Measurements from ENCODE around the gene IQCH. TPM values are rescaled to one million over a fixed set of nuclear protein-coding genes. Genes with fewer than 3 reads are reported as not detected.

The IQCH gene
- total RNA-seq, 1 experiment from 2014 or later, result 1.9 TPM

DNA sequence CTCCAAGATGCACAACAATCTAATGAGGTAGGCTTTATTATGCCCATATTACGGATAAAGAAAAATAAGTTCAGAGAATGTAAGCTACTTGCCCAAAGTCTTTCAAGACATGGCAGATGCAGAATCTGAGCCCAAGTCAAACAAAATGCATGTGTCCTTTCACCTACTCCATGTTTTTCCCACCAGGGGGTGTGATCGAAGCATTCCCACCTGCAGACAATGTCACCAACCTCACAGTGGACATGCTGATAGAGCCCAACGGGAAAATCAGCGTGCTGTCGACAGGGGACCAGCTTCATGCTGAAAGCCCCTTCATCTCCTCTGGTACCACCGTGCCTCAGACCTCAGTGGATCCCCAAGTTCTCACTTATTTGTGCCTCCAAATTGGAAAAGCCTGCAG, 166.5 kb downstream of the IQCH start (continued):
- TF ChIP-seq ESRRA (CRISPR knock-in tag; IDR thresholded peaks at IDR 0.05; ENCODE audit: borderline replicate concordance), result no peak
- TF ChIP-seq JUN (CRISPR knock-in tag; IDR thresholded peaks at IDR 0.05), result no peak
- no peak for TF ChIP-seq ZNF121 (CRISPR knock-in tag; IDR thresholded peaks at IDR 0.05)
- TF ChIP-seq, protein P1, sequence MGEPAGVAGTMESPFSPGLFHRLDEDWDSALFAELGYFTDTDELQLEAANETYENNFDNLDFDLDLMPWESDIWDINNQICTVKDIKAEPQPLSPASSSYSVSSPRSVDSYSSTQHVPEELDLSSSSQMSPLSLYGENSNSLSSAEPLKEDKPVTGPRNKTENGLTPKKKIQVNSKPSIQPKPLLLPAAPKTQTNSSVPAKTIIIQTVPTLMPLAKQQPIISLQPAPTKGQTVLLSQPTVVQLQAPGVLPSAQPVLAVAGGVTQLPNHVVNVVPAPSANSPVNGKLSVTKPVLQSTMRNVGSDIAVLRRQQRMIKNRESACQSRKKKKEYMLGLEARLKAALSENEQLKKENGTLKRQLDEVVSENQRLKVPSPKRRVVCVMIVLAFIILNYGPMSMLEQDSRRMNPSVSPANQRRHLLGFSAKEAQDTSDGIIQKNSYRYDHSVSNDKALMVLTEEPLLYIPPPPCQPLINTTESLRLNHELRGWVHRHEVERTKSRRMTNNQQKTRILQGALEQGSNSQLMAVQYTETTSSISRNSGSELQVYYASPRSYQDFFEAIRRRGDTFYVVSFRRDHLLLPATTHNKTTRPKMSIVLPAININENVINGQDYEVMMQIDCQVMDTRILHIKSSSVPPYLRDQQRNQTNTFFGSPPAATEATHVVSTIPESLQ (CRISPR knock-in tag; IDR thresholded peaks at IDR 0.05), result no peak
- no peak for TF ChIP-seq AFF4 (CRISPR knock-in tag; IDR thresholded peaks at IDR 0.05; ENCODE audit: borderline replicate concordance)
- TF ChIP-seq SMAD3 (CRISPR knock-in tag; IDR thresholded peaks at IDR 0.05; ENCODE audit: borderline replicate concordance), result no peak

GRCh38 chr15:67422296-67422695, 167.7 kb downstream of the IQCH start:
- H3K27me3 Mint-ChIP-seq (ENCODE audit: low read depth), result peaks cover 6% of the 10 kb centered on the region
- H3K4me3 Mint-ChIP-seq, result no peak overlapping the region
- H3K9me3 Mint-ChIP-seq, result no peaks in the 10 kb centered on the region
- ChIA-PET CTCF (interaction anchor here (1.1 to 1.6 kb wide), 4 partner anchors 11 to 42 kb away, joined by 3 to 4 read pairs (median 3); no protein-coding TSS in a partner anchor), POLR2A (no interaction called here)
- DNase-seq (ENCODE audit: low spot score) (no peak), ATAC-seq (no peak)
- H3K36me3 Mint-ChIP-seq, result no peaks in the 10 kb centered on the region
- no peaks in the 10 kb centered on the region for H3K4me1 Mint-ChIP-seq
- H3K27ac Mint-ChIP-seq, result no peak overlapping the region
- TF ChIP-seq NR1H2 (CRISPR knock-in tag; IDR thresholded peaks at IDR 0.05) (no peak), ZNF671 (CRISPR knock-in tag; IDR thresholded peaks at IDR 0.05) (no peak), ARID4B (CRISPR knock-in tag; IDR thresholded peaks at IDR 0.05; ENCODE audit: borderline replicate concordance) (no peak), FOXK1 (CRISPR knock-in tag; IDR thresholded peaks at IDR 0.05) (no peak), TEAD4 (CRISPR knock-in tag; IDR thresholded peaks at IDR 0.05) (no peak), ZBTB43 (CRISPR knock-in tag; IDR thresholded peaks at IDR 0.05) (no peak)
- TF ChIP-seq, protein P2, sequence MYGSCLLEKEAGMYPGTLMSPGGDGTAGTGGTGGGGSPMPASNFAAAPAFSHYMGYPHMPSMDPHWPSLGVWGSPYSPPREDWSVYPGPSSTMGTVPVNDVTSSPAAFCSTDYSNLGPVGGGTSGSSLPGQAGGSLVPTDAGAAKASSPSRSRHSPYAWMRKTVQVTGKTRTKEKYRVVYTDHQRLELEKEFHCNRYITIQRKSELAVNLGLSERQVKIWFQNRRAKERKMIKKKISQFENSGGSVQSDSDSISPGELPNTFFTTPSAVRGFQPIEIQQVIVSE (CRISPR knock-in tag; IDR thresholded peaks at IDR 0.05; ENCODE audit: borderline replicate concordance), result no peak
